Measurements from ENCODE around the gene FAAP20.

DNA sequence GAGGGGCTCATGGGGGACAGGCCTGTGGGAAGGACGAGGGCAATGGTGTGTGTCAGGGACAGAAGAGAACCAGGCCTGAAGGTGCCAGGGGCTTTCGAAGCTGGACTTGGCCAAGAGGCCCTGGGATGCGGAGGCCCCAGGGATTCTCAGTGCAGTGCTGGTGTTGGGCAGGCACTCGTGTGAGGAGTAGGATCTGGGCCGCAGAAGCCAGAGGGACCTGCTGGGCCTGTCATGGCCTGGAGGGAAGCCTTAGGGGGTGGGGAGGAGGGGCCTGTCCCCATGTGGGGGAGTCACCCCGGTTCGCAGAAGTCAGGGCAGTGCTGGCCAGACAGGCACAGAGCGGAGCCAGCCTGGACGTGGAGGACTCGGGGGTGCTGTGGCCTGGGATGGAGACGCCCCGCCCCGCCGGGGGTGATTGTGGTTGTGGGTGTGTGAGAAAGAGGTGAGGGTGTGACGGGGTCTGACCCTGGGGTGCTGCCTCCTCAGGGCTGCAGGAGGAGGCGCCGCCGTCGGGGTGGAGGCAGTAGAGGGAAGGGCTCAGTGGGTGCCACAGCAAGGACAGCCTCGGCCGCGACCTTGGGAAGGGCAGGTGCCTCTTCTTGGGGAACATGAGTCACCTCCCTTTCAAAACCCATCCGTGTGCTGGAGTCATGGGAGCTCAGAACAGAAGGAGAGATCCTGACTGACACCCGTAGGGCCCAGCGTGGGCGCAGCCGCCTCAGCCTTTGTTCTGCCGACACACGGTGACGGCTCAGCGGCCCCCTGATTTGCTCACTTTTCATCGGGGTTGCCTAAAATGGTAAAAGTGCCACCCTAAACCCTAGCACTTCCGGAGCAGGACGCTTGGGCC lies 33.9 kb downstream of the FAAP20 start:
- TF ChIP-seq, protein P1, sequence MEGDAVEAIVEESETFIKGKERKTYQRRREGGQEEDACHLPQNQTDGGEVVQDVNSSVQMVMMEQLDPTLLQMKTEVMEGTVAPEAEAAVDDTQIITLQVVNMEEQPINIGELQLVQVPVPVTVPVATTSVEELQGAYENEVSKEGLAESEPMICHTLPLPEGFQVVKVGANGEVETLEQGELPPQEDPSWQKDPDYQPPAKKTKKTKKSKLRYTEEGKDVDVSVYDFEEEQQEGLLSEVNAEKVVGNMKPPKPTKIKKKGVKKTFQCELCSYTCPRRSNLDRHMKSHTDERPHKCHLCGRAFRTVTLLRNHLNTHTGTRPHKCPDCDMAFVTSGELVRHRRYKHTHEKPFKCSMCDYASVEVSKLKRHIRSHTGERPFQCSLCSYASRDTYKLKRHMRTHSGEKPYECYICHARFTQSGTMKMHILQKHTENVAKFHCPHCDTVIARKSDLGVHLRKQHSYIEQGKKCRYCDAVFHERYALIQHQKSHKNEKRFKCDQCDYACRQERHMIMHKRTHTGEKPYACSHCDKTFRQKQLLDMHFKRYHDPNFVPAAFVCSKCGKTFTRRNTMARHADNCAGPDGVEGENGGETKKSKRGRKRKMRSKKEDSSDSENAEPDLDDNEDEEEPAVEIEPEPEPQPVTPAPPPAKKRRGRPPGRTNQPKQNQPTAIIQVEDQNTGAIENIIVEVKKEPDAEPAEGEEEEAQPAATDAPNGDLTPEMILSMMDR (IDR thresholded peaks at IDR 0.05; ENCODE audit: control extremely low read depth in 1 of 3, insufficient read depth in 1 of 3, low read depth in 1 of 3, low read length in 3 of 3), result no peak
- no peak for TF ChIP-seq JUND (IDR thresholded peaks at IDR 0.05; ENCODE audit: low read length)

Data from H1 (cell line).